Suprapubic skin (tissue), 4 donors: ENCODE data around the gene FLT1. TPM values are rescaled to one million over a fixed set of nuclear protein-coding genes. Genes with fewer than 3 reads are reported as not detected.

Experiments
- DNase-seq, 2 donors: peaks; one replicate each; pipeline ENCODE4 v3.0.0-alpha.2; 2019; ENCODE audit warnings: low spot score in 2 of 2
- H3K27ac ChIP-seq: fragments of 200-600 bp; sonication (generic); one replicate; pipeline ENCODE4 v1.5.1; 2019
- H3K27me3 ChIP-seq: fragments of 200-600 bp; sonication (generic); one replicate; pipeline ENCODE4 v1.5.1; 2019
- H3K36me3 ChIP-seq: fragments of 200-600 bp; sonication (generic); one replicate; pipeline ENCODE4 v1.5.1; 2019
- H3K4me1 ChIP-seq: fragments of 200-600 bp; sonication (generic); one replicate; pipeline ENCODE4 v1.5.1; 2019
- H3K4me3 ChIP-seq: fragments of 200-600 bp; sonication (generic); one replicate; pipeline ENCODE4 v1.5.1; 2019; ENCODE audit warnings: mild to moderate bottlenecking
- H3K9me3 ChIP-seq: fragments of 200-600 bp; sonication (generic); one replicate; pipeline ENCODE4 v1.5.1; 2019
- EP300 ChIP-seq: sonication (generic); formaldehyde crosslinking; IDR thresholded peaks from one replicate; pipeline ENCODE4 v1.6.1; 2017; ENCODE audit warnings: antibody characterized with exemption
- POLR2A ChIP-seq, 2 donors: fragments of 450-650 bp; IDR thresholded peaks; one replicate each; pipeline ENCODE4 v1.6.1; 2017; ENCODE audit warnings: antibody characterized with exemption in 2 of 2, mild to moderate bottlenecking in 2 of 2, moderate library complexity in 2 of 2
- POLR2AphosphoS5 ChIP-seq, 3 donors: sonication (generic); formaldehyde crosslinking; IDR thresholded peaks; one replicate each; pipeline ENCODE4 v1.6.1; 2017; ENCODE audit warnings: antibody characterized with exemption in 3 of 3
- WGBS: methylation state at CpG from one replicate; pipeline ENCODE4 v1.1.5; 2018; 5-methylcytosine and 5-hydroxymethylcytosine counted together
- total RNA-seq, 4 donors: library from RNA; depleted of rRNA; stranded (reverse); fragments of >200 nt; gene quantifications; one replicate each; pipeline ENCODE4 v1.1.0, GENCODE V29; 2016
- TF ChIP-seq, protein P1 (sequence below), 2 donors: fragments of 200-600 bp in 1 of 2; fragments of 450-650 bp in 1 of 2; sonication (generic) in 1 of 2; IDR thresholded peaks; one replicate each; pipeline ENCODE4 v1.5.1; 2016 to 2019; ENCODE audit warnings: antibody characterized with exemption in 2 of 2, mild to moderate bottlenecking in 1 of 2, moderate library complexity in 1 of 2

The FLT1 gene
- total RNA-seq, 4 donors from 2014 or later, result 3.8 to 14.2 (median 6.8) TPM

DNA sequence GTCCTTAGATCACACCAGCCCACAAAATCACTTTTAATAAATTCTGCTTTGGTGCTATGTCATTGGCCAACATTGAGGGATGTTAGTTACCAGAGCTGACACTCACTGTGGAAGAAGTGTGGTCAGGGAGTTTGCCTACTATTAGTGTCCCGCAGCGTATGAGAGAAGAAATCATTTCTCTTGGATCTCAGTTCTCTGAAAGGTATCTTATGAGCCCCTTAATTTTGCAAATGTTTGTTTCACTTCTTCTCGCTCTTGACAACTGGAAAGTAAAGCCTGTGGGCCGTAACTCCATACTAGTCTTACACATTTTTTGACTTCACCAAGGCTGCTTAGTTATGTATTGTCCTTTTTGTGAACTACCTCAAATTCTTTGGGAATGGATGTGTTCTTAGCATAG, 80.9 kb downstream of the FLT1 start:
- WGBS, result 93% methylated on average over 4 of the region's 4 CpGs
- H3K36me3 ChIP-seq, result no peaks in the 10 kb centered on the region
- H3K4me1 ChIP-seq, result peaks cover 5% of the 10 kb centered on the region
- no peak overlapping the region for H3K27ac ChIP-seq
- H3K9me3 ChIP-seq, result no peaks in the 10 kb centered on the region
- H3K27me3 ChIP-seq, result no peaks in the 10 kb centered on the region
- no peak overlapping the region for H3K4me3 ChIP-seq
- no peak for DNase-seq
- TF ChIP-seq, protein P1, sequence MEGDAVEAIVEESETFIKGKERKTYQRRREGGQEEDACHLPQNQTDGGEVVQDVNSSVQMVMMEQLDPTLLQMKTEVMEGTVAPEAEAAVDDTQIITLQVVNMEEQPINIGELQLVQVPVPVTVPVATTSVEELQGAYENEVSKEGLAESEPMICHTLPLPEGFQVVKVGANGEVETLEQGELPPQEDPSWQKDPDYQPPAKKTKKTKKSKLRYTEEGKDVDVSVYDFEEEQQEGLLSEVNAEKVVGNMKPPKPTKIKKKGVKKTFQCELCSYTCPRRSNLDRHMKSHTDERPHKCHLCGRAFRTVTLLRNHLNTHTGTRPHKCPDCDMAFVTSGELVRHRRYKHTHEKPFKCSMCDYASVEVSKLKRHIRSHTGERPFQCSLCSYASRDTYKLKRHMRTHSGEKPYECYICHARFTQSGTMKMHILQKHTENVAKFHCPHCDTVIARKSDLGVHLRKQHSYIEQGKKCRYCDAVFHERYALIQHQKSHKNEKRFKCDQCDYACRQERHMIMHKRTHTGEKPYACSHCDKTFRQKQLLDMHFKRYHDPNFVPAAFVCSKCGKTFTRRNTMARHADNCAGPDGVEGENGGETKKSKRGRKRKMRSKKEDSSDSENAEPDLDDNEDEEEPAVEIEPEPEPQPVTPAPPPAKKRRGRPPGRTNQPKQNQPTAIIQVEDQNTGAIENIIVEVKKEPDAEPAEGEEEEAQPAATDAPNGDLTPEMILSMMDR (IDR thresholded peaks at IDR 0.05), result no peak
- TF ChIP-seq POLR2A (IDR thresholded peaks at IDR 0.05) (no peak), POLR2AphosphoS5 (IDR thresholded peaks at IDR 0.05) (no peak), EP300 (no peak)

- 71% methylated on average over 8 of the region's 8 CpGs for WGBS
- Histone ChIP-seq H3K27me3 (no peaks in the 10 kb centered on the region), H3K4me3 (no peak overlapping the region), H3K36me3 (no peaks in the 10 kb centered on the region), H3K9me3 (no peaks in the 10 kb centered on the region), H3K4me1 (peaks cover 5% of the 10 kb centered on the region), H3K27ac (no peak overlapping the region)
- TF ChIP-seq EP300, result no peak
- TF ChIP-seq, protein P1 (IDR thresholded peaks at IDR 0.05), result no peak
- no peak for TF ChIP-seq POLR2AphosphoS5 (IDR thresholded peaks at IDR 0.05)
- no peak for TF ChIP-seq POLR2A (IDR thresholded peaks at IDR 0.05)
- no peak for DNase-seq
Observed at GRCh38 chr13:28412981-28413380, 81.9 kb downstream of the FLT1 start.

DNA sequence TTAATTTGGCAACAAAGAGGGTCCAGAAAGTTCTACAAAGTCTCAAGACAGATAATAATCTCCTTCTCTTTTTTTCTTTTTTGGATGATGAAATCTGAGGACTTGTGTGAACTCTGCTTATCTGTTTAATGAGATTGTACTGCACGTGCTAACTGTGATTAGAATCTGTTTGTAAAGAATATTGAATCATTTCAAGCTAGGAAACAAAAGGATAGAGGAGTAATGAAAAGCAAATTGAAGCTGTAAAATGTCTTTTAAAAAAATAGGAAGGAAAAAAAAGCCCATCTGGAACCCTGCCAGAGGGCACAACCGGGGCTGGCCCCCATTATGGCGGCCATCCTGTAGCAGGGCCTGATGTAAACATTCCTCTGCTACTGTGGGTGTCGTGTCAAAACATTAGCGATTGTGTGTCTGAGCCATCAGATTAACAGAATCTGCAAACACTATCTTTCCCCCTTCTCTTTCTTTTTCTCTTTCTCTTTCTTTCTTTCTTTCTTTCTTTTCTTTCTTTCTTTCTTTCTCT, 83.0 kb downstream of the FLT1 start:
- Histone ChIP-seq H3K27me3 (no peaks in the 10 kb centered on the region), H3K4me1 (peaks cover 5% of the 10 kb centered on the region), H3K9me3 (no peaks in the 10 kb centered on the region), H3K4me3 (no peak overlapping the region), H3K27ac (no peak overlapping the region), H3K36me3 (no peaks in the 10 kb centered on the region)
- no peak for TF ChIP-seq POLR2A (IDR thresholded peaks at IDR 0.05)
- TF ChIP-seq, protein P1 (IDR thresholded peaks at IDR 0.05), result no peak
- no peak for TF ChIP-seq EP300
- TF ChIP-seq POLR2AphosphoS5 (IDR thresholded peaks at IDR 0.05), result no peak
- WGBS, result 24% methylated on average over 5 of the region's 5 CpGs
- DNase-seq, result no peak

DNA sequence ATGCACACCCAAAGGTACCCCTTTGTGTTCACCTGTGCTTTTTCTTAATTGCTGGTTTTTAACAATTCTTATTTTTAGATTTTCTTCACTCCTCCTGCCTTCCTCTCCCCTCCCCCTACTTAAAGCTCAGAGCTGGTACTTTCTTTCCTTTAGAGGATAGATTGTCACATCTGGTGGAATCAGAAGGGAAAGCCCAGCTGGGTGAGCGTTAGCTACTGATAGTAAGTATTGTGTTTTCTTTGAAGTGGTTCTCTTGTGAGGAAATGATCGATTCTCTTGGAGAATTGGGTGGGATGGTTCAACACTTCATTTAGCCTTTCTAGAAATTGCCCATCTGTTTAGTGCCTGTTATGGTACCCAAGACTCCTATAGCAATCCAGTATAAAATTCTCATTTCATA, 84.8 kb downstream of the FLT1 start:
- Histone ChIP-seq H3K9me3 (no peaks in the 10 kb centered on the region), H3K4me1 (peaks cover 5% of the 10 kb centered on the region), H3K4me3 (no peak overlapping the region), H3K36me3 (no peaks in the 10 kb centered on the region), H3K27ac (no peak overlapping the region), H3K27me3 (no peaks in the 10 kb centered on the region)
- no peak for DNase-seq
- WGBS, result 67% methylated on average over 2 of the region's 2 CpGs
- TF ChIP-seq EP300 (no peak), POLR2AphosphoS5 (IDR thresholded peaks at IDR 0.05) (no peak), POLR2A (IDR thresholded peaks at IDR 0.05) (no peak)
- TF ChIP-seq, protein P1 (IDR thresholded peaks at IDR 0.05), result no peak

GRCh38 chr13:28409648-28410047, 85.3 kb downstream of the FLT1 start:
- Histone ChIP-seq H3K4me1 (peaks cover 5% of the 10 kb centered on the region), H3K27ac (no peak overlapping the region), H3K4me3 (no peak overlapping the region), H3K9me3 (no peaks in the 10 kb centered on the region), H3K27me3 (no peaks in the 10 kb centered on the region), H3K36me3 (no peaks in the 10 kb centered on the region)
- TF ChIP-seq POLR2A (IDR thresholded peaks at IDR 0.05) (no peak), EP300 (no peak)
- no peak for DNase-seq

- peaks cover 5% of the 10 kb centered on the region for H3K4me1 ChIP-seq
- no peak overlapping the region for H3K4me3 ChIP-seq
- H3K36me3 ChIP-seq, result no peaks in the 10 kb centered on the region
- DNase-seq, result no peak
- no peak overlapping the region for H3K27ac ChIP-seq
- no peaks in the 10 kb centered on the region for H3K27me3 ChIP-seq
- 52% methylated on average over 1 of the region's 1 CpG for WGBS
- TF ChIP-seq, protein P1 (IDR thresholded peaks at IDR 0.05), result no peak
- TF ChIP-seq POLR2A (IDR thresholded peaks at IDR 0.05) (no peak), POLR2AphosphoS5 (IDR thresholded peaks at IDR 0.05) (no peak), EP300 (no peak)
- no peaks in the 10 kb centered on the region for H3K9me3 ChIP-seq
Observed at GRCh38 chr13:28408863-28409262, 86.1 kb downstream of the FLT1 start.
